ENCODE results near the gene DLGAP1. TPM values are rescaled to one million over a fixed set of nuclear protein-coding genes. Genes with fewer than 3 reads are reported as not detected.

Gene DLGAP1
- total RNA-seq, 1 donor from 2014 or later, result 3.2 TPM

DNA sequence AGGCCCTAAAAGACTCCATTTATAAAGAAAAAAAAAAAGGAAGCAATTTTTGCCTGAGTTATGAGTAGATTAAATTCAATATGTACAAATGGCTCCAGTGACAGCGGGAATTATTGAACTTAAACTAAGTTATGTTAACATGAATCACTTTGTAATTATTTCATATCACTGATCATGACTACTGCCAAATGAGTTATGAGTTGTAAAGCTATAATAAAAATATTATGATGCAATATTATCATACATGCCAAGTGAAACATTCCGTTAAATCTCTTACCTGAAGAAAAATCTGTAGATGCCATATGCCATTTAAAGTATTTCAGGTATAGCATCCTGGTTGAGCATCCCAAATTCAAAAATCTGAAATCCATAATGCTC is 217.5 kb downstream of the DLGAP1 start:
- Histone ChIP-seq H3K27ac (no peak overlapping the region), H3K4me1 (no peaks in the 10 kb centered on the region), H3K4me3 (no peak overlapping the region), H3K9me3 (no peaks in the 10 kb centered on the region), H3K36me3 (no peaks in the 10 kb centered on the region), H3K27me3 (no peaks in the 10 kb centered on the region)
- TF ChIP-seq POLR2A (IDR thresholded peaks at IDR 0.05) (no peak), POLR2AphosphoS5 (IDR thresholded peaks at IDR 0.05; ENCODE audit: insufficient read depth in 1 of 2, low read depth in 1 of 2) (no peak)
- TF ChIP-seq, protein P1, sequence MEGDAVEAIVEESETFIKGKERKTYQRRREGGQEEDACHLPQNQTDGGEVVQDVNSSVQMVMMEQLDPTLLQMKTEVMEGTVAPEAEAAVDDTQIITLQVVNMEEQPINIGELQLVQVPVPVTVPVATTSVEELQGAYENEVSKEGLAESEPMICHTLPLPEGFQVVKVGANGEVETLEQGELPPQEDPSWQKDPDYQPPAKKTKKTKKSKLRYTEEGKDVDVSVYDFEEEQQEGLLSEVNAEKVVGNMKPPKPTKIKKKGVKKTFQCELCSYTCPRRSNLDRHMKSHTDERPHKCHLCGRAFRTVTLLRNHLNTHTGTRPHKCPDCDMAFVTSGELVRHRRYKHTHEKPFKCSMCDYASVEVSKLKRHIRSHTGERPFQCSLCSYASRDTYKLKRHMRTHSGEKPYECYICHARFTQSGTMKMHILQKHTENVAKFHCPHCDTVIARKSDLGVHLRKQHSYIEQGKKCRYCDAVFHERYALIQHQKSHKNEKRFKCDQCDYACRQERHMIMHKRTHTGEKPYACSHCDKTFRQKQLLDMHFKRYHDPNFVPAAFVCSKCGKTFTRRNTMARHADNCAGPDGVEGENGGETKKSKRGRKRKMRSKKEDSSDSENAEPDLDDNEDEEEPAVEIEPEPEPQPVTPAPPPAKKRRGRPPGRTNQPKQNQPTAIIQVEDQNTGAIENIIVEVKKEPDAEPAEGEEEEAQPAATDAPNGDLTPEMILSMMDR (IDR thresholded peaks at IDR 0.05), result no peak
- DNase-seq (ENCODE audit: extremely low spot score in 2 of 2), result no peak
- intact Hi-C loops (cut with DNase I), result no loop called here

DNA sequence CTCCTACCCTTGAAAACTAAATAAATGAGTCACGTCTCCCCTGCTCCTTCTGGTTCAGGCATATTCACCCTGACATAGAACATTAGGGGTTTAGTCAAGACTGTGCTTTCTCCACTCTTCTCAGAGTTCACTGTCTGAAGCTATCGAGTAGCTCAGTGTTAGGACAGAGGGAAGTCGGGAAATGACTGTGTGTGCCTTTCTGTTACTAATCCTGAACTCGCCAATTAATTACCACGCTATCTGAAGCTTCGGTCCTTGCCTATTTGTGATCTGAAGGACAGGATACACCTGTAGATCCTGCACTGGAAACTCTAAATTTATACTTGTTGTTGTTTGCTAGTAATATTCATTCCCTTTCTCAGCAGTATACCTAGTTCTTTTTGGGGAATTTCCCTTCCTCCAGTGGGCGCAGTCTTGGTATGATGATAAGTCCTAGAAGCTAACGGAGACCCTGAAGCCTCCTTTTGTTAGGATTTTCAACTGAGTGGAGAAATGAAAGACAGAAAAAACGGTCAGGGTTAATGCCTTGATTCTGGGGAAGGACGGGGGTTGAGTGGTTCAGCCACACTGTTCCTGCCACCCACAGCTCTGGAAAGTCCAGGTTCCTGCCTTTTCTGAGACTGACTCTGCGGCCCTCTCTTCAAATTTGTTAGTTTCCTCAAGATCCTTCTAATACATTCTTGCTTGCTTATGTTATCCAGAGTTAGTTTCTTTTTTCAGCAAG is 218.0 kb downstream of the DLGAP1 start:
- Histone ChIP-seq H3K36me3 (no peaks in the 10 kb centered on the region), H3K27me3 (no peaks in the 10 kb centered on the region), H3K9me3 (no peaks in the 10 kb centered on the region), H3K4me3 (no peak overlapping the region), H3K4me1 (no peaks in the 10 kb centered on the region), H3K27ac (no peak overlapping the region)
- TF ChIP-seq, protein P1 (IDR thresholded peaks at IDR 0.05), result no peak
- TF ChIP-seq POLR2AphosphoS5 (IDR thresholded peaks at IDR 0.05; ENCODE audit: insufficient read depth in 1 of 2, low read depth in 1 of 2) (no peak), POLR2A (IDR thresholded peaks at IDR 0.05) (no peak)
- no peak for DNase-seq (ENCODE audit: extremely low spot score in 2 of 2)
- intact Hi-C loops (cut with DNase I), result no loop called here

DNA sequence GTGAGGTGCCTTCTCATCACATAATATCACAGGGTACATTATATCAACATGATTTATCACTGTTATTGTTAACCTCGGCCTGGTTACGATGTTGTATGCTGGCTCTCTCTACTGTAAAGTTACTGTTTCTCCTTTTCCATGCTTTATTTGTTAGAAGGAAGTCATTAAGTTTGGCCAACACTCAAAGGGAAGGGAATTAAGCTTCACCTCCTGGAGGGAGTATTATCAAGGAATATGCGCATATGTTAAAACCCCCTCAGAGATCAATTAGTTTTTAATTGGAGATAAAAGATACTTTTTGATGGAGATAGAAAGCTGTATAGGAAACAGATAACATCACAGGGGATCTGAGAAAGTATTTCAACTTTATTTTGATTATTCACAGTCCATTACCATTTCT is 221.6 kb downstream of the DLGAP1 start:
- Histone ChIP-seq H3K27me3 (no peaks in the 10 kb centered on the region), H3K9me3 (no peaks in the 10 kb centered on the region), H3K4me1 (no peaks in the 10 kb centered on the region), H3K27ac (no peak overlapping the region), H3K36me3 (no peaks in the 10 kb centered on the region), H3K4me3 (no peak overlapping the region)
- DNase-seq (ENCODE audit: extremely low spot score in 2 of 2), result no peak
- intact Hi-C loops (cut with DNase I), result no loop called here
- no peak for TF ChIP-seq POLR2A (IDR thresholded peaks at IDR 0.05)
- TF ChIP-seq POLR2AphosphoS5 (IDR thresholded peaks at IDR 0.05; ENCODE audit: insufficient read depth in 1 of 2, low read depth in 1 of 2), result no peak
- TF ChIP-seq, protein P1 (IDR thresholded peaks at IDR 0.05), result no peak

DNA sequence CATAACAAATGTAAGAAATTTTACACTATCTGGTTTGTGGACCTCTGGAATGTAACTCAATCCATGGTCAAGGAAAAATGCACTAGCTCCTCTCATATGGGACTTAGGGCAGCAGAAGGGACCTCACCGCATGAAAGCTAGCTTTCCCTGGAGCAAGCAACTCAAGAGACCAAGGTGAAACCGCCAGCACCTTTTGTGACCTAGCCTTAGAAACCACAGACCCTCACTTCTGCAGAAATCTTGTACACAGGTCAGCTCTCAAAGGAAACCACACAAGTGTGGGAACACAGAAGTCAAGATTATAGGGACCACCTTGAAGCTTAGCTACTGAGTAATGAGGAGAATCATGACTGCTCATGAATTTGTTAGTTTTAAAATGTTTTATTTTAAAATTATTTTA is 222.5 kb downstream of the DLGAP1 start:
- no peaks in the 10 kb centered on the region for H3K36me3 ChIP-seq
- DNase-seq (ENCODE audit: extremely low spot score in 2 of 2), result no peak
- H3K27ac ChIP-seq, result no peak overlapping the region
- TF ChIP-seq, protein P1 (IDR thresholded peaks at IDR 0.05), result no peak
- no peak for TF ChIP-seq POLR2A (IDR thresholded peaks at IDR 0.05)
- no peak overlapping the region for H3K4me3 ChIP-seq
- H3K4me1 ChIP-seq, result no peaks in the 10 kb centered on the region
- H3K27me3 ChIP-seq, result no peaks in the 10 kb centered on the region
- intact Hi-C loops (cut with DNase I), result no loop called here
- H3K9me3 ChIP-seq, result no peaks in the 10 kb centered on the region

DNA sequence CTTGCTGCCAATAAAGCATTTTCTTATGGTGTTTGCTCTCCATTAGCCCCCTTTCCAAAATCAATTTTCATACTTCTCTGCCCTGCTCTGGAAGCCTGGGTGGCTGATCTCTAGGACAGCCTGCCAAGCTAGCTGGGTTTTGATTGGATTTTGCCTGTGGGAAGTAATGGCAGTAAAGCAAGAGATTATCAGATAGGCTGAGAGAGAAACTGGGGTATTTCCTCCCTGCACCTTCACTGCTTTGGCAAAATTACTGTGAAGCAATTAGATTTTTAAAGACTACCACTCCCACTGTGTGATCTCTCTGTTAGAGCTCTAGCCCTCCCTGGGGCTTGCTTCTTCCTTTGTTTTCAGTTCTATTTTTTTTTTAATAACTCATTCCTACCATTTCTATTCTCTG is 223.8 kb downstream of the DLGAP1 start:
- no peaks in the 10 kb centered on the region for H3K36me3 ChIP-seq
- TF ChIP-seq POLR2AphosphoS5 (IDR thresholded peaks at IDR 0.05; ENCODE audit: insufficient read depth in 1 of 2, low read depth in 1 of 2), result no peak
- no peak for TF ChIP-seq POLR2A (IDR thresholded peaks at IDR 0.05)
- TF ChIP-seq, protein P1 (IDR thresholded peaks at IDR 0.05), result no peak
- no peak for DNase-seq (ENCODE audit: extremely low spot score in 2 of 2)
- no peaks in the 10 kb centered on the region for H3K4me1 ChIP-seq
- H3K27ac ChIP-seq, result no peak overlapping the region
- no peaks in the 10 kb centered on the region for H3K9me3 ChIP-seq
- no peak overlapping the region for H3K4me3 ChIP-seq
- intact Hi-C loops (cut with DNase I), result no loop called here
- H3K27me3 ChIP-seq, result no peaks in the 10 kb centered on the region
